Mesothelial cell of epicardium (in vitro differentiated cells): ENCODE results near the gene TFB2M. TPM values are rescaled to one million over a fixed set of nuclear protein-coding genes. Genes with fewer than 3 reads are reported as not detected.

ENCODE experiments used
- DNase-seq, 2 experiments: peaks; one replicate each; pipeline ENCODE4 v3.0.0; 2021; ENCODE audit warnings: low spot score in 2 of 2; ENCODE audit not compliant: unreplicated experiment in 2 of 2
- H3K27ac Mint-ChIP-seq: 2 replicates; pipeline ENCODE4 v1.8.0; 2021; ENCODE audit warnings: mixed read lengths
- H3K27me3 Mint-ChIP-seq: 2 replicates; pipeline ENCODE4 v1.8.0; 2021; ENCODE audit warnings: low read depth, mixed read lengths
- H3K36me3 Mint-ChIP-seq: 2 replicates; pipeline ENCODE4 v1.8.0; 2021; ENCODE audit warnings: mixed read lengths
- H3K4me1 Mint-ChIP-seq: 2 replicates; pipeline ENCODE4 v1.8.0; 2021; ENCODE audit warnings: mixed read lengths
- H3K4me3 Mint-ChIP-seq: 2 replicates; pipeline ENCODE4 v1.8.0; 2021; ENCODE audit warnings: mild to moderate bottlenecking, moderate library complexity, mixed read lengths
- H3K9me3 Mint-ChIP-seq: 2 replicates; pipeline ENCODE4 v1.8.0; 2021; ENCODE audit warnings: mixed read lengths
- total RNA-seq: library from RNA; stranded (reverse); gene quantifications from 3 replicates; pipeline ENCODE4 v1.2.1, GENCODE V29; 2021
- TF ChIP-seq, protein P1 (sequence below): fragments of 200-600 bp; sonication (generic); IDR thresholded peaks from one replicate; pipeline ENCODE4 v1.5.0; 2021; ENCODE audit warnings: antibody characterized with exemption; ENCODE audit not compliant: unreplicated experiment

The TFB2M gene
- total RNA-seq, 1 donor from 2014 or later, result 12.1 TPM

GRCh38 chr1:246602194-246602593 is 36.1 kb upstream of the TFB2M start:
- no peak for DNase-seq
- no peaks in the 10 kb centered on the region for H3K27me3 Mint-ChIP-seq
- peaks cover 31% of the 10 kb centered on the region for H3K36me3 Mint-ChIP-seq
- no peak overlapping the region for H3K27ac Mint-ChIP-seq
- TF ChIP-seq, protein P1, sequence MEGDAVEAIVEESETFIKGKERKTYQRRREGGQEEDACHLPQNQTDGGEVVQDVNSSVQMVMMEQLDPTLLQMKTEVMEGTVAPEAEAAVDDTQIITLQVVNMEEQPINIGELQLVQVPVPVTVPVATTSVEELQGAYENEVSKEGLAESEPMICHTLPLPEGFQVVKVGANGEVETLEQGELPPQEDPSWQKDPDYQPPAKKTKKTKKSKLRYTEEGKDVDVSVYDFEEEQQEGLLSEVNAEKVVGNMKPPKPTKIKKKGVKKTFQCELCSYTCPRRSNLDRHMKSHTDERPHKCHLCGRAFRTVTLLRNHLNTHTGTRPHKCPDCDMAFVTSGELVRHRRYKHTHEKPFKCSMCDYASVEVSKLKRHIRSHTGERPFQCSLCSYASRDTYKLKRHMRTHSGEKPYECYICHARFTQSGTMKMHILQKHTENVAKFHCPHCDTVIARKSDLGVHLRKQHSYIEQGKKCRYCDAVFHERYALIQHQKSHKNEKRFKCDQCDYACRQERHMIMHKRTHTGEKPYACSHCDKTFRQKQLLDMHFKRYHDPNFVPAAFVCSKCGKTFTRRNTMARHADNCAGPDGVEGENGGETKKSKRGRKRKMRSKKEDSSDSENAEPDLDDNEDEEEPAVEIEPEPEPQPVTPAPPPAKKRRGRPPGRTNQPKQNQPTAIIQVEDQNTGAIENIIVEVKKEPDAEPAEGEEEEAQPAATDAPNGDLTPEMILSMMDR, result no peak
- no peaks in the 10 kb centered on the region for H3K4me1 Mint-ChIP-seq
- no peak overlapping the region for H3K4me3 Mint-ChIP-seq
- peaks cover 21% of the 10 kb centered on the region for H3K9me3 Mint-ChIP-seq

GRCh38 chr1:246600579-246600978 is 34.5 kb upstream of the TFB2M start:
- Mint-ChIP-seq H3K27ac (no peak overlapping the region), H3K36me3 (peaks cover 36% of the 10 kb centered on the region), H3K9me3 (peaks cover 21% of the 10 kb centered on the region)

GRCh38 chr1:246599315-246599714 is 33.3 kb upstream of the TFB2M start:
- no peak overlapping the region for H3K27ac Mint-ChIP-seq
- H3K4me3 Mint-ChIP-seq, result no peak overlapping the region
- peaks cover 16% of the 10 kb centered on the region for H3K9me3 Mint-ChIP-seq
- TF ChIP-seq, protein P1, result no peak
- peaks cover 3% of the 10 kb centered on the region for H3K4me1 Mint-ChIP-seq
- no peak for DNase-seq
- peaks cover 32% of the 10 kb centered on the region for H3K36me3 Mint-ChIP-seq
- H3K27me3 Mint-ChIP-seq, result no peaks in the 10 kb centered on the region

More at GRCh38 chr1:246600579-246600978, 34.5 kb upstream of the TFB2M start:
- H3K27me3 Mint-ChIP-seq, result no peaks in the 10 kb centered on the region
- DNase-seq, result no peak
- H3K4me1 Mint-ChIP-seq, result no peaks in the 10 kb centered on the region
- no peak overlapping the region for H3K4me3 Mint-ChIP-seq
- TF ChIP-seq, protein P1, result no peak

- Mint-ChIP-seq H3K4me1 (peaks cover 3% of the 10 kb centered on the region), H3K27me3 (no peaks in the 10 kb centered on the region), H3K9me3 (peaks cover 10% of the 10 kb centered on the region), H3K27ac (no peak overlapping the region), H3K36me3 (peaks cover 25% of the 10 kb centered on the region), H3K4me3 (no peak overlapping the region)
- no peak for DNase-seq
- TF ChIP-seq, protein P1, result no peak
Measured at GRCh38 chr1:246597971-246598370, 31.9 kb upstream of the TFB2M start.

DNA sequence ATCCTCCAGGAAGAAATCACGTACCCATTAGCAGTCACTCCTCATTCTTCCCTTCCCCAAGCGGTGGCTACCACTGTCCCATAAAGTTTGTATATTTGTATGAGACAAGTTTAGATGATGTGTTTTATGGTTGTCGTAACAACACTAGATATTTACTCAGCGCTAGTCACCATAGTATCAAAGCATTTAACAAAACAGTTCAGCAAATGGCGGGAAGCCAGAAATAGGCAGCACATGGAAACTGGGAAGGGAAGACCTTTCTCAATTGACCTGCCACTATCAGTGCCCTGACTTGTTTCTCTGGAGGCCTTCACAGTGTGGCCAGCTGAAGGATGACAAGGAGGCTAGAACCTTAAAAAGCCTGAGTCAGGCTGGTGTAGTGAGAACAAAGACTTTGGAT is 31.3 kb upstream of the TFB2M start:
- DNase-seq, result no peak
- peaks cover 5% of the 10 kb centered on the region for H3K9me3 Mint-ChIP-seq
- H3K36me3 Mint-ChIP-seq, result peaks cover 24% of the 10 kb centered on the region
- H3K27ac Mint-ChIP-seq, result no peak overlapping the region
- no peaks in the 10 kb centered on the region for H3K27me3 Mint-ChIP-seq
- H3K4me3 Mint-ChIP-seq, result no peak overlapping the region
- H3K4me1 Mint-ChIP-seq, result peaks cover 5% of the 10 kb centered on the region
- TF ChIP-seq, protein P1, result no peak

DNA sequence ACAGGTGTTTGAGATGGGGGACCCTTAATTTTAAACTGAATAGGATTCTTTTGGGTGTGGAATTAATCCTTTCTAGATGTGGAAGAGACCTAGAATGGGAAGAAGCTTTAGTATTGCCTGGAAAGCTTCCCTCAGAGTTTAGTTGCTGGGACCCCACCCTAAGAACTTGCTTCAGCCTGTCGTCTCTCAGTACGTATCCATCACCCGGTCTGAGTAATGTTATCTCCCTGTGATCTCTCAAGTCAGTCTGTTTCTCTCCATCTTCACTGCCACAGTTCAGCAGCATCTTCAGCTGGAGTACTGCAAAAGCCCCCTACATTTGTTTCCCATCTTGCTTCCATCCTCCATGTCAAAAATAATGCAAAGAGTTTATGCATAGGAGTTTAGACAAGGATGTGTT is 29.1 kb upstream of the TFB2M start:
- H3K9me3 Mint-ChIP-seq, result peaks cover 10% of the 10 kb centered on the region
- TF ChIP-seq, protein P1, result no peak
- H3K36me3 Mint-ChIP-seq, result peaks cover 28% of the 10 kb centered on the region
- no peak for DNase-seq
- peaks cover 5% of the 10 kb centered on the region for H3K4me1 Mint-ChIP-seq
- H3K27me3 Mint-ChIP-seq, result no peaks in the 10 kb centered on the region
- H3K27ac Mint-ChIP-seq, result no peak overlapping the region
- no peak overlapping the region for H3K4me3 Mint-ChIP-seq
